WTC11 (cell line): ENCODE results near the gene CLTB. TPM values are rescaled to one million over a fixed set of nuclear protein-coding genes. Genes with fewer than 3 reads are reported as not detected.
A peak's percentile ranks its signal among the peaks of the same experiment; 100 is the strongest.

Source experiments
- ATAC-seq: fragments of 200-7000 bp; cut with Tn5 transposase; 2 replicates; pipeline ENCODE4 v1.10.0; 2021; ENCODE audit warnings: mild to moderate bottlenecking, moderate library complexity
- CTCF ChIA-PET: fragments of 300-600 bp; sonication (Branson Sonifier 250); formaldehyde crosslinking; loops from one replicate; lab custom pipeline; 2021; ENCODE audit warnings: antibody characterized with exemption; lab: Charles Lee
- POLR2A ChIA-PET: fragments of 350-600 bp; sonication (Branson Sonifier 250); formaldehyde crosslinking; loops from one replicate; lab custom pipeline; 2021; ENCODE audit warnings: antibody characterized with exemption; lab: Charles Lee
- DNase-seq: peaks from one replicate; pipeline ENCODE4 v3.0.0; 2021; ENCODE audit warnings: low spot score
- H3K27ac Mint-ChIP-seq: 2 replicates; pipeline ENCODE4 v1.8.0; 2021; ENCODE audit warnings: mixed read lengths
- H3K27me3 Mint-ChIP-seq: 2 replicates; pipeline ENCODE4 v1.8.0; 2021; ENCODE audit warnings: low read depth, mild to moderate bottlenecking, moderate library complexity, mixed read lengths
- H3K36me3 Mint-ChIP-seq: 2 replicates; pipeline ENCODE4 v1.8.0; 2021; ENCODE audit warnings: mixed read lengths
- H3K4me1 Mint-ChIP-seq: 2 replicates; pipeline ENCODE4 v1.8.0; 2022; ENCODE audit warnings: mixed read lengths
- H3K4me3 Mint-ChIP-seq: 2 replicates; pipeline ENCODE4 v1.8.0; 2021; ENCODE audit warnings: mild to moderate bottlenecking, moderate library complexity, mixed read lengths
- H3K9me3 Mint-ChIP-seq: 2 replicates; pipeline ENCODE4 v1.8.0; 2021; ENCODE audit warnings: mixed read lengths
- ARID4B ChIP-seq: sonication (generic); formaldehyde crosslinking; IDR thresholded peaks from 2 replicates; pipeline ENCODE4 v1.8.0; 2023; ENCODE audit warnings: missing genetic modification reagents, mild to moderate bottlenecking, borderline replicate concordance
- ATF2 ChIP-seq: sonication (generic); formaldehyde crosslinking; IDR thresholded peaks from 2 replicates; pipeline ENCODE4 v1.8.1; 2022; ENCODE audit warnings: low read depth, missing genetic modification reagents, borderline replicate concordance
- CDX4 ChIP-seq: fragments of 250-450 bp; sonication (Bioruptor Pico); IDR thresholded peaks from 2 replicates; pipeline ENCODE4 v1.9.0; 2021; ENCODE audit warnings: moderate library complexity, mild to moderate bottlenecking, inconsistent platforms, borderline replicate concordance
- E2F1 ChIP-seq: sonication (generic); formaldehyde crosslinking; IDR thresholded peaks from 2 replicates; pipeline ENCODE4 v1.8.0; 2022; ENCODE audit warnings: mild to moderate bottlenecking, missing genetic modification reagents
- GABPB1 ChIP-seq: sonication (generic); formaldehyde crosslinking; IDR thresholded peaks from 2 replicates; pipeline ENCODE4 v1.8.1; 2023; ENCODE audit warnings: mild to moderate bottlenecking, missing genetic modification reagents
- JUN ChIP-seq: sonication (generic); formaldehyde crosslinking; IDR thresholded peaks from 2 replicates; pipeline ENCODE4 v1.8.0; 2023; ENCODE audit warnings: mild to moderate bottlenecking, missing genetic modification reagents
- MAX ChIP-seq: sonication (generic); formaldehyde crosslinking; IDR thresholded peaks from 2 replicates; pipeline ENCODE4 v1.8.0; 2022; ENCODE audit warnings: mild to moderate bottlenecking, missing genetic modification reagents
- MYBL2 ChIP-seq: sonication (generic); formaldehyde crosslinking; IDR thresholded peaks from 2 replicates; pipeline ENCODE4 v1.8.1; 2023; ENCODE audit warnings: mild to moderate bottlenecking, moderate library complexity, missing genetic modification reagents
- NFATC4 ChIP-seq: fragments of 250-450 bp; sonication (Bioruptor Pico); IDR thresholded peaks from 2 replicates; pipeline ENCODE4 v1.9.0; 2021; ENCODE audit warnings: mild to moderate bottlenecking
- NFE2L1 ChIP-seq: sonication (generic); formaldehyde crosslinking; IDR thresholded peaks from 2 replicates; pipeline ENCODE4 v1.8.1; 2023; ENCODE audit warnings: missing genetic modification reagents
- NR2C2 ChIP-seq: sonication (generic); formaldehyde crosslinking; IDR thresholded peaks from 2 replicates; pipeline ENCODE4 v1.8.0; 2022; ENCODE audit warnings: mild to moderate bottlenecking, missing genetic modification reagents
- PRDM15 ChIP-seq: sonication (generic); formaldehyde crosslinking; IDR thresholded peaks from 2 replicates; pipeline ENCODE4 v1.8.0; 2022; ENCODE audit warnings: missing genetic modification reagents
- PREB ChIP-seq: sonication (generic); formaldehyde crosslinking; IDR thresholded peaks from 2 replicates; pipeline ENCODE4 v1.8.1; 2022; ENCODE audit warnings: mild to moderate bottlenecking, missing genetic modification reagents, moderate library complexity, borderline replicate concordance
- SMAD4 ChIP-seq: sonication (generic); formaldehyde crosslinking; IDR thresholded peaks from 2 replicates; pipeline ENCODE4 v1.8.0; 2022; ENCODE audit warnings: mild to moderate bottlenecking, missing genetic modification reagents
- TEAD1 ChIP-seq: sonication (generic); formaldehyde crosslinking; IDR thresholded peaks from 2 replicates; pipeline ENCODE4 v1.8.0; 2022; ENCODE audit warnings: mild to moderate bottlenecking, missing genetic modification reagents
- ZNF138 ChIP-seq: sonication (generic); formaldehyde crosslinking; conservative IDR thresholded peaks from 2 replicates; pipeline ENCODE4 v1.8.1; 2022; ENCODE audit warnings: mild to moderate bottlenecking, moderate library complexity, missing genetic modification reagents
- total RNA-seq: library from RNA; stranded (reverse); gene quantifications from 3 replicates; pipeline ENCODE4 v1.2.3, GENCODE V29; 2021

CLTB gene
- total RNA-seq, 1 experiment from 2014 or later, result 33.8 TPM

GRCh38 chr5:176438959-176439757, 22.8 kb upstream of the CLTB start:
- DNase-seq (no peak), ATAC-seq (no peak)
- Mint-ChIP-seq H3K27ac (no peak overlapping the region), H3K27me3 (peaks cover 5% of the 10 kb centered on the region), H3K4me3 (no peak overlapping the region), H3K4me1 (peaks cover 15% of the 10 kb centered on the region), H3K9me3 (peaks cover 11% of the 10 kb centered on the region), H3K36me3 (no peaks in the 10 kb centered on the region)
- ChIA-PET POLR2A (interaction anchor here (0.6 kb wide), 1 partner anchor 11 kb away, joined by 5 read pairs; no protein-coding TSS in a partner anchor), CTCF (interaction anchor here (1.4 kb wide), 1 partner anchor 9 kb away, joined by 5 read pairs; the partner anchor contains the start of gene FAF2)
- no peak for TF ChIP-seq ZNF138 (CRISPR knock-in tag)
- TF ChIP-seq GABPB1, result peak; percentile 39; the same call in 1 of the 2 replicates

GRCh38 chr5:176436656-176437055, 20.3 kb upstream of the CLTB start:
- H3K4me1 Mint-ChIP-seq, result peaks cover 6% of the 10 kb centered on the region
- peaks cover 9% of the 10 kb centered on the region for H3K36me3 Mint-ChIP-seq
- no peak overlapping the region for H3K27ac Mint-ChIP-seq
- TF ChIP-seq NFE2L1, result no peak
- peak; percentile 87 for TF ChIP-seq GABPB1
- CTCF ChIA-PET, result interaction anchor here (1.0 kb wide), 1 partner anchor 11 kb away, joined by 6 read pairs; the partner anchor contains the start of gene FAF2
- no peak for ATAC-seq
- POLR2A ChIA-PET, result no interaction called here
- DNase-seq, result no peak
- H3K27me3 Mint-ChIP-seq, result peaks cover 10% of the 10 kb centered on the region
- H3K4me3 Mint-ChIP-seq, result no peak overlapping the region
- peaks cover 16% of the 10 kb centered on the region for H3K9me3 Mint-ChIP-seq

GRCh38 chr5:176432707-176433106, 16.4 kb upstream of the CLTB start:
- Mint-ChIP-seq H3K36me3 (peaks cover 9% of the 10 kb centered on the region), H3K4me1 (no peaks in the 10 kb centered on the region), H3K4me3 (no peak overlapping the region), H3K9me3 (peaks cover 16% of the 10 kb centered on the region), H3K27me3 (peaks cover 14% of the 10 kb centered on the region), H3K27ac (no peak overlapping the region)
- ChIA-PET CTCF (no interaction called here), POLR2A (no interaction called here)
- ATAC-seq, result no peak
- DNase-seq, result no peak
- TF ChIP-seq MAX (CRISPR knock-in tag) (no peak), NR2C2 (no peak), ATF2 (CRISPR knock-in tag) (no peak), TEAD1 (CRISPR knock-in tag) (no peak), E2F1 (CRISPR knock-in tag) (no peak), NFATC4 (no peak), SMAD4 (CRISPR knock-in tag) (no peak), CDX4 (no peak), PRDM15 (CRISPR knock-in tag) (no peak), MYBL2 (CRISPR knock-in tag) (no peak), PREB (CRISPR knock-in tag) (no peak), JUN (CRISPR knock-in tag) (no peak), ARID4B (CRISPR knock-in tag) (no peak)
